Type B pancreatic cell (in vitro differentiated cells): ENCODE measurements around the gene SLC12A7. TPM values are rescaled to one million over a fixed set of nuclear protein-coding genes. Genes with fewer than 3 reads are reported as not detected.

Source experiments
- DNase-seq: peaks from one replicate; pipeline ENCODE4 v3.0.0; 2021; ENCODE audit warnings: mixed read lengths; ENCODE audit not compliant: unreplicated experiment; ENCODE audit errors: extremely low spot score
- H3K27ac Mint-ChIP-seq: 2 replicates; pipeline ENCODE4 v1.8.0; 2021; ENCODE audit warnings: mild to moderate bottlenecking, mixed read lengths
- H3K27me3 Mint-ChIP-seq: 2 replicates; pipeline ENCODE4 v1.8.0; 2021; ENCODE audit warnings: mixed read lengths
- H3K36me3 Mint-ChIP-seq: 2 replicates; pipeline ENCODE4 v1.8.0; 2021; ENCODE audit warnings: mixed read lengths
- H3K4me1 Mint-ChIP-seq: one replicate; pipeline ENCODE4 v1.8.0; 2021; ENCODE audit warnings: mixed read lengths; ENCODE audit not compliant: unreplicated experiment
- H3K4me3 Mint-ChIP-seq: 2 replicates; pipeline ENCODE4 v1.8.0; 2021; ENCODE audit warnings: mild to moderate bottlenecking, mixed read lengths
- H3K9me3 Mint-ChIP-seq: 2 replicates; pipeline ENCODE4 v1.8.0; 2021; ENCODE audit warnings: mixed read lengths
- CTCF ChIP-seq: fragments of 200-600 bp; sonication (generic); conservative IDR thresholded peaks from 2 replicates; pipeline ENCODE4 v1.5.0; 2021; ENCODE audit warnings: antibody characterized with exemption, mild to moderate bottlenecking
- total RNA-seq: library from RNA; stranded (reverse); gene quantifications from 2 replicates; pipeline ENCODE4 v1.2.1, GENCODE V29; 2021; ENCODE audit warnings: low replicate concordance

The SLC12A7 gene
- total RNA-seq, 1 donor from 2014 or later = 57.6 TPM

GRCh38 chr5:1051366-1051720, 60.5 kb downstream of the SLC12A7 start:
- peaks cover 17% of the 10 kb centered on the region for H3K36me3 Mint-ChIP-seq
- TF ChIP-seq CTCF = no peak
- peaks cover 5% of the 10 kb centered on the region for H3K4me1 Mint-ChIP-seq
- no peak for DNase-seq
- no peak overlapping the region for H3K27ac Mint-ChIP-seq
- no peaks in the 10 kb centered on the region for H3K27me3 Mint-ChIP-seq
- peaks cover 3% of the 10 kb centered on the region for H3K9me3 Mint-ChIP-seq
- H3K4me3 Mint-ChIP-seq = no peak overlapping the region

- Mint-ChIP-seq H3K27me3 (no peaks in the 10 kb centered on the region), H3K4me1 (peaks cover 5% of the 10 kb centered on the region), H3K9me3 (peaks cover 9% of the 10 kb centered on the region), H3K27ac (no peak overlapping the region), H3K4me3 (no peak overlapping the region), H3K36me3 (peaks cover 22% of the 10 kb centered on the region)
- no peak for TF ChIP-seq CTCF
- no peak for DNase-seq
Observed at GRCh38 chr5:1050423-1051365, 61.2 kb downstream of the SLC12A7 start.

- peaks cover 13% of the 10 kb centered on the region for H3K9me3 Mint-ChIP-seq
- peaks cover 5% of the 10 kb centered on the region for H3K4me1 Mint-ChIP-seq
- no peaks in the 10 kb centered on the region for H3K27me3 Mint-ChIP-seq
- H3K27ac Mint-ChIP-seq = no peak overlapping the region
- no peak for DNase-seq
- H3K36me3 Mint-ChIP-seq = peaks cover 19% of the 10 kb centered on the region
- no peak overlapping the region for H3K4me3 Mint-ChIP-seq
- no peak for TF ChIP-seq CTCF
Observed at GRCh38 chr5:1048861-1049838, 62.7 kb downstream of the SLC12A7 start.

- no peak overlapping the region for H3K4me3 Mint-ChIP-seq
- H3K27ac Mint-ChIP-seq = no peak overlapping the region
Observed at GRCh38 chr5:1048162-1048721, 63.6 kb downstream of the SLC12A7 start.

More at GRCh38 chr5:1048162-1048721, 63.6 kb downstream of the SLC12A7 start:
- TF ChIP-seq CTCF = no peak
- Mint-ChIP-seq H3K27me3 (no peaks in the 10 kb centered on the region), H3K9me3 (peaks cover 13% of the 10 kb centered on the region), H3K36me3 (peaks cover 19% of the 10 kb centered on the region), H3K4me1 (peaks cover 5% of the 10 kb centered on the region)
- no peak for DNase-seq
